ENCODE data around the gene CGNL1. TPM values are rescaled to one million over a fixed set of nuclear protein-coding genes. Genes with fewer than 3 reads are reported as not detected.

Gene CGNL1
- total and polyA plus RNA-seq, 11 donors = 3.8 to 40.0 (median 23.4) TPM

DNA sequence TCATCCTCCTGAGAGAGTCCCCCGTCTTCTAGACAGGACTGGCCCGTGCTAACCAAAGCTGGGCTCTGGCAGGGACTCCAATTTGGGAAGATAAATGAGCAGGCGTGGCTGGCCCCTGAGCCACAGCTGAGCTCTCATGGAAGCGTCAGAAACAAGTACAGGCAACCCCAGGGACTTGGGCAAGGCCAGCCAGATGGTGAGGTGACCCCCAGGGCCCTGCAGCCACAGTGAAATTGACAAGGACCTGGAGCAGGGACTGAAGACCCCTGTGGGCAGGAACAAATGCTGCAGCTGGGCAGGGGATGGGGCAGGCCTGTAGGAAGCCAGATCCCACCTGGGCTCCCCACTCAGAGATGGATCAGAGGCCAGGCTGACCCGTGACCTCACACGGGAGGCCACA, 32.8 kb upstream of the CGNL1 start:
- no peak for ATAC-seq
- intact Hi-C loops (cut with DNase I) = loop anchor here in 4 of 10 donors (5.0 kb wide), 2 partner anchors 119 to 199 kb away; no protein-coding TSS in a partner anchor
- no peak for DNase-seq
- Histone ChIP-seq H3K9me3 (peaks cover 0 to 7% (median 0%) of the 10 kb centered on the region in 12 donors), H3K4me1 (peaks cover 0 to 12% (median 3%) of the 10 kb centered on the region in 12 donors), H3K27me3 (no peaks in the 10 kb centered on the region), H3K36me3 (no peaks in the 10 kb centered on the region), H3K27ac (no peak overlapping the region), H3K4me3 (no peak overlapping the region)
- 46 to 70% (median 61%) methylated on average over 5 to 6 of the region's 6 CpGs for WGBS, 4 donors
- no peak for TF ChIP-seq POLR2A (IDR thresholded peaks at IDR 0.05)
- TF ChIP-seq, protein P1, sequence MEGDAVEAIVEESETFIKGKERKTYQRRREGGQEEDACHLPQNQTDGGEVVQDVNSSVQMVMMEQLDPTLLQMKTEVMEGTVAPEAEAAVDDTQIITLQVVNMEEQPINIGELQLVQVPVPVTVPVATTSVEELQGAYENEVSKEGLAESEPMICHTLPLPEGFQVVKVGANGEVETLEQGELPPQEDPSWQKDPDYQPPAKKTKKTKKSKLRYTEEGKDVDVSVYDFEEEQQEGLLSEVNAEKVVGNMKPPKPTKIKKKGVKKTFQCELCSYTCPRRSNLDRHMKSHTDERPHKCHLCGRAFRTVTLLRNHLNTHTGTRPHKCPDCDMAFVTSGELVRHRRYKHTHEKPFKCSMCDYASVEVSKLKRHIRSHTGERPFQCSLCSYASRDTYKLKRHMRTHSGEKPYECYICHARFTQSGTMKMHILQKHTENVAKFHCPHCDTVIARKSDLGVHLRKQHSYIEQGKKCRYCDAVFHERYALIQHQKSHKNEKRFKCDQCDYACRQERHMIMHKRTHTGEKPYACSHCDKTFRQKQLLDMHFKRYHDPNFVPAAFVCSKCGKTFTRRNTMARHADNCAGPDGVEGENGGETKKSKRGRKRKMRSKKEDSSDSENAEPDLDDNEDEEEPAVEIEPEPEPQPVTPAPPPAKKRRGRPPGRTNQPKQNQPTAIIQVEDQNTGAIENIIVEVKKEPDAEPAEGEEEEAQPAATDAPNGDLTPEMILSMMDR (IDR thresholded peaks at IDR 0.05) = no peak

DNA sequence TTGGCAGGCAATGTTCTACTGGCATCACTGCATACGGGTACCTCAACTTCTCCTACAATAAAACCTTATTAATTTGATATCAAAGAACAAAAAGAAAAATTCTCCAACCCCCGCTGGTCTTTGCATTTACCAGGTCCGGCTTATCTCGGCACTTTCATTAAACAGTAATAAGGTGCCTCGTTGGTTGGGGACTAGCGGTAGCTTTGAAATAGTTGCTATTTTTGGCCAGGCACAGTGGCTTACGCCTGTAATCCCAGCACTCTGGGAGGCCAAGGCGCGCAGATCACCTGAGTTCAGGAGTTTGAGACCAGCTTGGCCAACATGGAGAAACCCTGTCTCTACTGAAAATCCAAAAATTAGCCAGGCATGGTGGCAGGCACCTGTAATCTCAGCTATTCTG, 32.0 kb upstream of the CGNL1 start:
- DNase-seq (no peak), ATAC-seq (no peak)
- Histone ChIP-seq H3K36me3 (no peaks in the 10 kb centered on the region), H3K27me3 (no peaks in the 10 kb centered on the region), H3K4me1 (peaks cover 0 to 10% (median 0%) of the 10 kb centered on the region in 12 donors), H3K4me3 (no peak overlapping the region), H3K27ac (no peak overlapping the region), H3K9me3 (peaks cover 0 to 7% (median 0%) of the 10 kb centered on the region in 12 donors)
- TF ChIP-seq, protein P1 (IDR thresholded peaks at IDR 0.05) = no peak
- TF ChIP-seq POLR2A (IDR thresholded peaks at IDR 0.05) = no peak
- WGBS, 4 donors = 80 to 89% (median 84%) methylated on average over 9 of the region's 9 CpGs
- intact Hi-C loops (cut with DNase I) = loop anchor here in 4 of 10 donors (5.0 kb wide), 2 partner anchors 118 to 198 kb away; no protein-coding TSS in a partner anchor

DNA sequence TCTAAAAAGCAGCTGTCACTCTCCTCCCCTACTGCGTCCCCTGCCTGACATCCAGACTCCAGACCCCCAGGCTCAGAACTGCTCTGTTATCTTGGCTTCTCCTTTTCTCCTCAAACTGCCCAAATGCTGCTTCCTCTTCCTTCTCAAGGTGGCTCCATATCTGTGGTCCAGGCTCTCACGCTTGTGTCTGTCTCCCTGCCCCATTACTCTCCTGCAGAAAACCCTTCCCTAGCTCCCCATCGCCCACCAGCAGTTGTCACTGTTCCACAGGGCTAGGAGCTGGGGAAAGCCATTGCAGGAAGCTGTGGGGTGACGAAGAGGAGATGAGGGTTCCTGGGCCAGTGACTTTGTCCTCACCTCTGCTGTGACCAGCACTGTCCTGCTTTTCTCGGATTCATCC, 30.7 kb upstream of the CGNL1 start:
- TF ChIP-seq POLR2A (IDR thresholded peaks at IDR 0.05) = no peak
- TF ChIP-seq, protein P1 (IDR thresholded peaks at IDR 0.05) = peak in 9 of 12 donors; percentile 15 to 49 (median 26)
- no peak overlapping the region for H3K27ac ChIP-seq
- WGBS, 4 donors = 71 to 73% (median 72%) methylated on average over 5 of the region's 5 CpGs
- peak; percentile 37 to 68 (median 51) for ATAC-seq
- no peaks in the 10 kb centered on the region for H3K27me3 ChIP-seq
- no peaks in the 10 kb centered on the region for H3K36me3 ChIP-seq
- peaks cover 0 to 7% (median 0%) of the 10 kb centered on the region in 12 donors for H3K9me3 ChIP-seq
- no peak overlapping the region for H3K4me3 ChIP-seq
- peaks cover 0 to 8% (median 0%) of the 10 kb centered on the region in 12 donors for H3K4me1 ChIP-seq
- intact Hi-C loops (cut with DNase I) = loop anchor here in 1 of 10 donors (5.0 kb wide), 1 partner anchor 117 kb away; no protein-coding TSS in a partner anchor
- no peak for DNase-seq

DNA sequence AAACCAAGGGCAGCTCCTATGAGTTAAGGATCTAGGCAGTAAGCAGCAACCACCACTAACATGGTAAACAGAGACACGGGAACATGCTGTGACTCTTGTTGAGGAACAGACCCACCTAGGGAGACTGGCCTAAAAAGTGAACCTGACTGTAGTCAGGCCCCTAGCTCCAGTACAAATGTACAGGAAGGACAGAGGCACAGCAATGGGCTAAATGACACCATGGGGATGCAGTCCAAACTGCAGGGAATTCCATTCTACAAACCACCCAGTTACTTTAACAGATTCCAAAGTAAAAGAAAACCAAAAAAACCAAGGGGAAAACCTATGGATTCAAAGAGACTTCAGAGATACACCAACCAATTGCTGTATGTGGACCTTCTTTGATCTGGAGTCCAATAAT, 28.2 kb upstream of the CGNL1 start:
- 96 to 100% (median 99%) methylated on average over 1 of the region's 1 CpG for WGBS, 4 donors

More for the DNA sequence above, 28.2 kb upstream of the CGNL1 start:
- Histone ChIP-seq H3K4me1 (no peaks in the 10 kb centered on the region), H3K27me3 (no peaks in the 10 kb centered on the region), H3K27ac (no peak overlapping the region), H3K36me3 (no peaks in the 10 kb centered on the region), H3K9me3 (peaks cover 0 to 7% (median 0%) of the 10 kb centered on the region in 12 donors), H3K4me3 (no peak overlapping the region)
- intact Hi-C loops (cut with DNase I) = loop anchor here in 1 of 10 donors (5.0 kb wide), 1 partner anchor 114 kb away; no protein-coding TSS in a partner anchor
- TF ChIP-seq, protein P1 (IDR thresholded peaks at IDR 0.05) = no peak
- no peak for TF ChIP-seq POLR2A (IDR thresholded peaks at IDR 0.05)
- ATAC-seq (no peak), DNase-seq (no peak)
